Muscle of leg (tissue), 11 donors: ENCODE data around the gene SMIM14. TPM values are rescaled to one million over a fixed set of nuclear protein-coding genes. Genes with fewer than 3 reads are reported as not detected.
"Not testable (repeated sequence)": the region's sequence is repeated elsewhere in the genome, so short reads cannot be mapped to it uniquely, and the experiment has no call there.

Source experiments
- DNase-seq: peaks from one replicate; pipeline ENCODE4 v3.0.0; 2013
- H3K27ac ChIP-seq: one replicate; pipeline ENCODE4 v1.5.1; 2013; ENCODE audit warnings: mild to moderate bottlenecking, low read length, control low read depth
- H3K27me3 ChIP-seq: one replicate; pipeline ENCODE4 v1.6.1; 2013; ENCODE audit warnings: low read length; ENCODE audit not compliant: control insufficient read depth, insufficient read depth
- H3K36me3 ChIP-seq: one replicate; pipeline ENCODE4 v1.6.1; 2013; ENCODE audit warnings: low read length; ENCODE audit not compliant: control insufficient read depth, insufficient read depth
- H3K4me1 ChIP-seq: one replicate; pipeline ENCODE4 v1.6.1; 2013; ENCODE audit warnings: low read length; ENCODE audit not compliant: control insufficient read depth, insufficient read depth
- H3K4me3 ChIP-seq: one replicate; pipeline ENCODE4 v1.5.1; 2013; ENCODE audit warnings: low read length, control low read depth
- H3K9me3 ChIP-seq: replicated peaks from 2 replicates; pipeline ENCODE4 v1.6.1; 2013; ENCODE audit warnings: low read depth, low read length; ENCODE audit not compliant: control insufficient read depth
- WGBS: methylation state at CpG from one replicate; pipeline ENCODE4 v1.1.5; 2013; ENCODE audit warnings: missing lambda C conversion rate; ENCODE audit not compliant: insufficient coverage; 5-methylcytosine and 5-hydroxymethylcytosine counted together
- polyA plus RNA-seq, 8 donors: library from polyadenylated mRNA; unstranded; fragments of 120-200 nt; gene quantifications; one replicate each; pipeline versions ENCODE4 v1.2.1 to v1.2.3, GENCODE V29; 2013; ENCODE audit warnings: inconsistent platforms in 1 of 8, low replicate concordance in 1 of 8; ENCODE audit not compliant: insufficient read length in 8 of 8, insufficient read depth in 1 of 8
- total RNA-seq: library from RNA; stranded (reverse); fragments of 120-200 nt; gene quantifications from one replicate; pipeline ENCODE4 v1.2.4, GENCODE V29; 2013

SMIM14 gene
- total and polyA plus RNA-seq, 9 donors = 11.6 to 23.9 (median 15.5) TPM

DNA sequence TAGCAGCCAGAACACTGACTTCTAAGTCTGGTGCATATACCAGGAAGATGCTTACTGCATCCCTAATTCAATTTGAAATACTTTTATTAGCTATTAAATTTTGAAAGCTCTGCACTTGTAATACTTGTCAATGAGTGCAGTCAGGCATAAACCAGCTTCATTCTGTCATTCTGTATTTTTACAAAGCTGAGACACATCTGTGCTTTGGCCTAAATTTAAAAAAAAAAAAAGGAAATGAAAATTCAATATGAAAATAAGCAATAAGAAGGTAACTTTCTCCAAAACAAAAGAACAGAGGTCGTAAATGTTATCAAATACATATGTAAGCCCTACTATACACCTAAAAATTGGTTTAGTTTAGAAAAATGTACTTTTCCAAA, 7.0 kb downstream of the SMIM14 start:
- H3K27me3 ChIP-seq = no peaks in the 10 kb centered on the region
- H3K4me1 ChIP-seq = peaks cover 4% of the 10 kb centered on the region
- H3K27ac ChIP-seq = no peak overlapping the region
- DNase-seq = no peak
- peaks cover 3% of the 10 kb centered on the region for H3K36me3 ChIP-seq
- H3K4me3 ChIP-seq = no peak overlapping the region
- WGBS = no CpG with 5 or more reads among the region's 1 CpG
- H3K9me3 ChIP-seq = no peaks in the 10 kb centered on the region

GRCh38 chr4:39627413-39627812, 11.3 kb downstream of the SMIM14 start:
- Histone ChIP-seq H3K4me3 (no peak overlapping the region), H3K36me3 (peaks cover 3% of the 10 kb centered on the region), H3K27ac (no peak overlapping the region), H3K9me3 (no peaks in the 10 kb centered on the region), H3K4me1 (no peaks in the 10 kb centered on the region), H3K27me3 (no peaks in the 10 kb centered on the region)
- WGBS = no CpG with 5 or more reads among the region's 2 CpGs
- no peak for DNase-seq

DNA sequence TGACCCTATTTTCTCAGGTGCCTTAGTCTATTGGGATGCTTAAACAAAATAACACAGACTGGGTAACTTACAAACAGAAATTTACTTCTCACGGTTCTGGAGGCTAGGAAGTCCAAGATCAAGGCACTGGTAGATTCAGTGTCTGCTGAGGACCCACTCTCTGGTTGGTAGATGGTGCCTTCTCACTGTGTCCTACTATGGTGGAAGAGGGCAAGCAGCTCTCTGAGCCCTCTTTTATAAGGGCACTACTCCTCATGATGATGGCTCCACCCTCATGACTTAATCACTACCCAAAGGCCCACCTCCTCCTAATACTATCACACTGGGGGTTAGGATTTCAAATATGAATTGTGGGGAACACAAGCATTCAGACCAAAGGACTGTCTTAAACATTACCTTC, 11.8 kb downstream of the SMIM14 start:
- Histone ChIP-seq H3K9me3 (no peaks in the 10 kb centered on the region), H3K27ac (no peak overlapping the region), H3K4me3 (no peak overlapping the region), H3K36me3 (peaks cover 3% of the 10 kb centered on the region), H3K27me3 (no peaks in the 10 kb centered on the region), H3K4me1 (no peaks in the 10 kb centered on the region)
- DNase-seq = no peak
- no CpG with 5 or more reads among the region's 1 CpG for WGBS

GRCh38 chr4:39626261-39626660, 12.4 kb downstream of the SMIM14 start:
- Histone ChIP-seq H3K36me3 (peaks cover 3% of the 10 kb centered on the region), H3K9me3 (no peaks in the 10 kb centered on the region), H3K27me3 (no peaks in the 10 kb centered on the region), H3K4me1 (no peaks in the 10 kb centered on the region), H3K4me3 (no peak overlapping the region), H3K27ac (no peak overlapping the region)
- no CpG with 5 or more reads among the region's 2 CpGs for WGBS
- no peak for DNase-seq

DNA sequence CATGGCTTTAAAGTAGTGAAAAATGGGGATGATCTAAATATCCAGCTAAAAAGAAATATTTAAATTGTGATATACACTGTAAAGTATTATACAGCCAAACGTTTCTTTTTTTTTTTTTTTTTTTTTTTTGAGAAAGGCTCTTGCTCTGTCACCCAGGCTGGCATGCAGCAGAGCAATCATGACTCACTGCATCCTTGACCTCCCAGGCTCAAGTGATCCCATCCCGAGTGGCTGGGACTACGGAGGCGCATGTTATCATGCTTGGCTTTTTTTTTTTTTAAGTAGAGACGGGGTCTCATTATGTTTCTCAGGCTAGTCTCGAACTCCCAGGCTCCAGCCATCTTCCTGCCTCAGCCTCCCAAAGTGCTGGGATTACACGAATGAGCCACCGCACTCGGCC, 17.1 kb downstream of the SMIM14 start:
- Histone ChIP-seq H3K27me3 (no peaks in the 10 kb centered on the region), H3K27ac (no peak overlapping the region), H3K4me1 (no peaks in the 10 kb centered on the region), H3K9me3 (no peaks in the 10 kb centered on the region), H3K4me3 (no peak overlapping the region), H3K36me3 (no peaks in the 10 kb centered on the region)
- no peak for DNase-seq
- WGBS = 100% methylated on average over 1 of the region's 9 CpGs

DNA sequence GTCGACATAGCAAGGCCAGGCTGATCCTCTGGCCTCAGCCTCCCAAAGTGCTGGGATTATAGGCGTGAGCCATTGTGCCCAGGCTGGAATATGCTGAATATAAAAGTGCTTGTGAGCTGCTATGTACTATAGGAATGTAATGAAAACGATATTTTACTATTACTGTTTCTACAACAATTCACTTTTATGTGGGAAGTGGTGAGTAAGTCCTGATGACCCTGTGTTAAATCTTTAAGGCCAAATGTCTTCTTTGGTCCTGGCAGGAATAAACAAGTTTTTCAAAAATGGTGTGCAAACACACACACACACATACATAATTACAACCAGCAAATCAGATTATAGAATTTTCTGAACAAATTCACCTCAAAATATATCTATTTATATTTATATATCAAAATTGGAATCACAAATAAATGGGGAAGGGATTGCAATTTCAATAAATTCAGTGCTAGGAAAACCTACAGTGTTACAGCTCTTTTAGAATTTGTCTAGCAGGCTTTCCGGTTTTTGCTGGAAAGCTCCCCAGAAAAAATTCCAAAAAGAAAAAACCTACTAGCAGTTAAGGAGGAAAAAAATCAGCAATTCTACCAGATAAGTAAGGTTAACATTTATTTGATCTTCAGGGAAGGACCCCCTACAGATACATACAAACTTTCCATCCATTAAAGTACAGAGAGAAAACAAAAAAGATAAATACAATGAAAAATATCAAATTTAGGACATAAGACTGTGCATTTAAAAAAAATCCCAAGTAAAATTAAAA, 17.9 kb downstream of the SMIM14 start:
- Histone ChIP-seq H3K27me3 (no peaks in the 10 kb centered on the region), H3K4me1 (no peaks in the 10 kb centered on the region), H3K27ac (peak overlapping the region; percentile 15), H3K9me3 (no peaks in the 10 kb centered on the region), H3K36me3 (no peaks in the 10 kb centered on the region), H3K4me3 (no peak overlapping the region)
- 100% methylated on average over 1 of the region's 4 CpGs for WGBS
- peak; percentile 74 for DNase-seq

DNA sequence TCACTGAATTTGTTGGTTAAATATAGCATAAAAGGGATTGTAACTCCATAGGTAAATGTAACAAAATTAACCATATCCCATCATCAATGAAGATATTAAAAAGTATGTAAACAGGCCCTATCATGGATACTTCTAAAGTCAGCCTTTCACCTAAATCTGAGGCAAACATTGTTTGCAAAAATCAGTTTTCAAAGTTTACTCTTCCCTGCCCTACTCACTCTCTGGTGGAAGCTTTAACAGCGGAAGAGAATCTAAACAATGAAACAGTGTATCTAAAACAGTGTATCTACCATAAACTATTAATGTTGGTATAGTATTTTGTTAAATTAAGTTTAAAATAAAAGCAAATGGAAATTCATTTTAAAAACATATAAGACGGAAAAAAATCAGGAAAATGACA, 21.1 kb downstream of the SMIM14 start:
- Histone ChIP-seq H3K27ac (no peak overlapping the region), H3K36me3 (no peaks in the 10 kb centered on the region), H3K9me3 (no peaks in the 10 kb centered on the region), H3K4me3 (no peak overlapping the region), H3K27me3 (no peaks in the 10 kb centered on the region), H3K4me1 (no peaks in the 10 kb centered on the region)
- DNase-seq = no peak
- WGBS = no CpG with 5 or more reads among the region's 2 CpGs

DNA sequence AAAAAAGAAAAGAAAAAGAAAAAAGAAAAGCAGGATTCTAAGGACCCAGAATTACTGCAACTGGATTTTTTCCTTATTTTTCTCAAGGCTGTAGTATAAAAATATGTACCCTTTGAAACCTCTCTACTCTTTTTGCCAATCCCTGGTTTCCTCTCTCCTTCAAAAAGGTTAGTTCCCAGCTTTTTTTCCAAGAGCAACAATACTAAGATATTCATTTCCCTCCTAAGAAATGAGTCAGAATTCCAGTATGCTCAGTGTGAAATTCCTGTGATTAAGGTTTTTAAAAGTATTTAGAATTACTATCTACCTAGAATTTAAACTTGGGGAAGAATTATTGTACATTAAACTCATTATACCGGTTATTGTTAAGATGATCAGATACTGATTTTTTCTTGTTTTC, 22.0 kb downstream of the SMIM14 start:
- H3K4me1 ChIP-seq = no peaks in the 10 kb centered on the region
- DNase-seq = no peak
- WGBS = no CpG with 5 or more reads among the region's 1 CpG
- no peaks in the 10 kb centered on the region for H3K9me3 ChIP-seq
- no peaks in the 10 kb centered on the region for H3K36me3 ChIP-seq
- no peak overlapping the region for H3K4me3 ChIP-seq
- H3K27me3 ChIP-seq = no peaks in the 10 kb centered on the region
- H3K27ac ChIP-seq = no peak overlapping the region

DNA sequence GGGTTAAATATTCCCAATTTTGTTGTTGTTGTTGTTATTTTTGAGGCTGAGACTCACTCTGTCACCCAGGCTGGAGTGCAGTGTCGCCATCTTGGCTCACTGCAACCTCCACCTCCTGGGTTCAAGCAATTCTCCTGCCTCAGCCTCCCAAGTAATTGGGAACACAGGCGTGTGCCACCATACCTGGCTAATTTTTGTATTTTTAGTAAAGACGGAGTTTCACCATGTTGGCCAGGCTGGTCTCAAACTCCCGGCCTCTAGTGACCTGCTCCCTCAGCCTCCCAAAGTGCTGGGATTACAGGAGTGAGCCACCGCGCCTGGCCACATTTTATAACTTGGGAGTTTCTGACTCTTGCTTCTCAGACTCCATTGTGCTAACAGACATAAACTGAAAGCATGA, 22.6 kb downstream of the SMIM14 start:
- H3K36me3 ChIP-seq, H3K4me3 ChIP-seq, H3K27me3 ChIP-seq, H3K9me3 ChIP-seq, H3K27ac ChIP-seq, DNase-seq, H3K4me1 ChIP-seq: not testable (repeated sequence)
- 100% methylated on average over 1 of the region's 6 CpGs for WGBS

- Histone ChIP-seq H3K4me1 (no peaks in the 10 kb centered on the region), H3K4me3 (no peak overlapping the region), H3K27me3 (no peaks in the 10 kb centered on the region), H3K27ac (no peak overlapping the region), H3K36me3 (peaks cover 5% of the 10 kb centered on the region), H3K9me3 (no peaks in the 10 kb centered on the region)
- WGBS = no CpG with 5 or more reads among the region's 3 CpGs
- peak; percentile 60 for DNase-seq
These were observed 24.0 kb downstream of the SMIM14 start for GRCh38 chr4:39614487-39615162.
